Duodenal mucosa (tissue), 2 donors: ENCODE measurements around the gene PACS2.

Experiments
- H3K27ac ChIP-seq: one replicate; pipeline ENCODE4 v1.7.0; 2013; ENCODE audit warnings: low read depth, low read length
- H3K27me3 ChIP-seq, 2 donors: one replicate each; pipeline ENCODE4 v1.7.0; 2013; ENCODE audit warnings: low read length in 2 of 2, control low read depth in 1 of 2; ENCODE audit not compliant: insufficient read depth in 2 of 2, control insufficient read depth in 1 of 2
- H3K36me3 ChIP-seq, 2 donors: one replicate each; pipeline ENCODE4 v1.7.0; 2013; ENCODE audit warnings: low read length in 2 of 2, control low read depth in 1 of 2; ENCODE audit not compliant: insufficient read depth in 2 of 2, control insufficient read depth in 1 of 2
- H3K4me1 ChIP-seq, 2 donors: one replicate each; pipeline ENCODE4 v1.7.0; 2013; ENCODE audit warnings: low read length in 2 of 2, control low read depth in 1 of 2; ENCODE audit not compliant: insufficient read depth in 2 of 2, control insufficient read depth in 1 of 2
- H3K4me3 ChIP-seq, 2 donors: one replicate each; pipeline ENCODE4 v1.7.0; 2013; ENCODE audit warnings: low read length in 2 of 2, low read depth in 1 of 2
- H3K9ac ChIP-seq, 2 donors: one replicate each; pipeline ENCODE4 v1.7.0; 2013; ENCODE audit warnings: low read length in 2 of 2, low read depth in 1 of 2
- H3K9me3 ChIP-seq, 2 donors: one replicate each; pipeline ENCODE4 v1.7.0; 2013; ENCODE audit warnings: low read length in 2 of 2, control low read depth in 1 of 2; ENCODE audit not compliant: control insufficient read depth in 1 of 2

PACS2 gene

GRCh38 chr14:105415481-105416428, 101.2 kb downstream of the PACS2 start:
- H3K27ac ChIP-seq, result no peak overlapping the region
- H3K36me3 ChIP-seq, result no peaks in the 10 kb centered on the region
- H3K9ac ChIP-seq, result peak overlapping the region in 1 of 2 donors; percentile 43
- H3K4me1 ChIP-seq, result peaks cover 22 to 40% of the 10 kb centered on the region in 2 donors
- no peaks in the 10 kb centered on the region for H3K9me3 ChIP-seq
- H3K27me3 ChIP-seq, result peaks cover 5 to 10% of the 10 kb centered on the region in 2 donors
- H3K4me3 ChIP-seq, result peak overlapping the region; percentile 43

GRCh38 chr14:105416671-105417070, 102.1 kb downstream of the PACS2 start:
- Histone ChIP-seq H3K9ac (no peak overlapping the region), H3K4me1 (peaks cover 18 to 43% of the 10 kb centered on the region in 2 donors), H3K27ac (no peak overlapping the region), H3K36me3 (no peaks in the 10 kb centered on the region), H3K4me3 (no peak overlapping the region), H3K9me3 (no peaks in the 10 kb centered on the region), H3K27me3 (peaks cover 3 to 6% of the 10 kb centered on the region in 2 donors)

DNA sequence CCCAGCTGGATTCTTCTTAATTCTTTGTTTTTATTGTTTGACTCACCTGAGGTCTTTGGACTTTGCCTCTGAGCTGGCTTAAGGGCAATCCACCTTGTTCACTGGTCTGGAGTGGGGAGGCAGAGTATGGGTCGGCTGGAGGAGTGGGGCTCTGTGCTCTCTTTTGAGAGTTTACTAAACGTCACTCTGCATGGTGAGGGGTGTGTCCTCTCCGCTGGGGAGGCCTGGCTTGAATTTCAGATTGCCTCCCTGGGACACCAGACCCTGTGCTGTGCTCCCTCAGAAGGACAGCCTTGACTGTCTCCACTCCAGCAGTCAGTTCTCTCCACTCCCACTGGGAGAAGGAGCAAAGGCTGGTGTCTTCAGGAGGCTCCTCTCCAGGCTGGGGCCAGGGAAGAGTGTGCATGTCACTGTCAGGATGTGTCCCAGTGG, 103.2 kb downstream of the PACS2 start:
- H3K4me3 ChIP-seq, result no peak overlapping the region
- H3K4me1 ChIP-seq, result peaks cover 21 to 46% of the 10 kb centered on the region in 2 donors
- no peaks in the 10 kb centered on the region for H3K27me3 ChIP-seq
- H3K27ac ChIP-seq, result no peak overlapping the region
- H3K9me3 ChIP-seq, result no peaks in the 10 kb centered on the region
- no peak overlapping the region for H3K9ac ChIP-seq
- H3K36me3 ChIP-seq, result no peaks in the 10 kb centered on the region

DNA sequence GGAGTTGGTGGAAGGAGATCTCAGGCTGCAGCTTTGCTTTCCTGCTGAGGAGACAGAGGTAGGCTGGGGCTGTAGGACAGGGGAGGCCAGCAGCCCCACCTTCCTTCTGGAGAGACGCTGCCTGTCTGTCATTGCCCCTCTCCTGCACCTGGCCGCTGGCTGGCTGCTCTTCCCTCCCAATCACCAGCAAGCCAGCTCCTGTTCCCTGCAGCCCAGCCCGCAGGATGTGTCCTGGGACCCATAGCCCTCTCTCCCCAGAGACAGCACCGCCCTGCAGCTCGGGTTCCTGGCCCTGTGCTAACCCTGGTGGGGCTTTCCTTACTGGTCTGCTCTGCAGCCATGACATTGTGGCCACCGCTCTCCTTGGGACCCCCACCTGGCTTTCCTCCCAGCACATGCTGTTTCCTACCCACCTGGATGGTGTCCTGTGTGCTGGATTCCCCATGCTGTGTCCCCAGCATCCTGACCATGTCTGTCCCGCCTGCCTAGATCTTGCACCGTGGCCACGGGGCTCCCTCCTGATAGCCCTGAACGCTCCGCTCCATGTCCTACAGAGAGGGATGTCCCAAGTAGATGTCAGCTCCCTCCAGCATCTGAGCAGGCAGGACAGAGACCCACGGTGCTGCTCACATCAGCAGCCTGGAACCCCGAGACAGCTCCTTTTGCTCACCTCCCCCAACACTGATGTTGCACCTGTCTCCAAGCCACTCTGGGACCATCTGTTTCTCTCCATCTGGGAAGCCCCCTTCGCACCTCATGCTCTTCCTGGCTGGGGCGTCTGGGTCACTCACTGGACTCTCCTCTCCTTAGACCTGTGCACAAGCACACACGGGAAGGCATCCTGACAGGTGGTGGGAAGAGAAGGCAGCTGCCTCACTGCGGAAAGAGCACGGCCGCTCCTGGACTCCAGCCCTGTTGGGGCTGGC, 104.0 kb downstream of the PACS2 start:
- Histone ChIP-seq H3K36me3 (no peaks in the 10 kb centered on the region), H3K9ac (peak overlapping the region; percentile 87 to 90), H3K27me3 (no peaks in the 10 kb centered on the region), H3K4me3 (peak overlapping the region; percentile 86 to 88), H3K9me3 (no peaks in the 10 kb centered on the region), H3K4me1 (peaks cover 21 to 46% of the 10 kb centered on the region in 2 donors), H3K27ac (no peak overlapping the region)

- peak within 1 kb of the TSS; percentile 87 to 90 for H3K9ac ChIP-seq
- H3K36me3 ChIP-seq, result no peaks in the 10 kb centered on the region
- no peaks in the 10 kb centered on the region for H3K9me3 ChIP-seq
- H3K4me1 ChIP-seq, result peaks cover 21 to 44% of the 10 kb centered on the region in 2 donors
- no peak within 1 kb of the TSS for H3K27ac ChIP-seq
- peak within 1 kb of the TSS; percentile 86 to 88 for H3K4me3 ChIP-seq
- H3K27me3 ChIP-seq, result no peaks in the 10 kb centered on the region
Measured at GRCh38 chr14:105419195-105420091, 104.9 kb downstream of the PACS2 start, which contains the start of gene MTA1. Gene MTA1 (plus strand): TSS chr14:105419827. CDS start chr14:105420036, 209 bp downstream.

DNA sequence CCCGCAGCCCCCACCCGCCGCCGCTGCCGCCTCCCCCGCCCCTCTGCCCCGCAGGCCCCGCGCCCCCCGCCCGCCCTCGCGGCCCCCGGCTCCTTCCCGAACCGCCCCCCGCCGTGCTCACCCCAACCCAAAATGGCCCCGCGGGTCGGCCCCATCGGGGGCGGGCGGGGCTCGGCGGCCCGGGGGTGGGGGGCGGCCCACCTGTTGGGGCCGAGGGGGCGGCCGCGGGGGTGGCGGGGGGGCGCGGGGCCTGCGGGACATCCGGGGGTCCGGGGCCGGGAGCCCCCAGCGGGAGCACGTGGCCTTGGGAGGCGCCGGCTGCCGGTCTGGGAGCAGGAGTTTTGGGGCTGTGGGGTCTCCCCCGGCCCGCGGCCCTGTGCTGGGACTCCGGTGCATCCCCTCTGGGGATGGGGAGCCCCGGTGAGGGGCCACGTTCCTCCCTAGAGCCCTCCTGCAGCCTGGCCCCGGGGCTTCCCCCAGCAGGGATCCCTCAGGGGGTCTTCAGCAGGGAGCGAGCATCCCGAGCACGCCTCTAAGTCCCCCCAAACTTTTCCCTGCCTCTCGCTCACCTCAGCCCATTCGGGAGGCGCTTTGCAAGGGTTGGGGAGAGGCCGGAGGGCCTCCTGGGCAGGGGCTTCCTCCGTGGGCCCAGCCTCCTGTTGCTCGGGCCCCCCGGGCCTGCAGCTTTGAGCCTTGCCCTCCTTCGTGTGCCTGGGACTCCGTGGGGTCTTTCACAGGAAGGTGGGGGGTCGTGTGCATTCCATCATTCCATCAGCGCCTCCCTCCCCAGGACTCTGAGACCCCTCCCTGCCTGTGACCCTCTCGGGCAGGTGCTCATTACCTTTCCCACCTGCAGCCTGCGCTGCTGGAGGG, 105.8 kb downstream of the PACS2 start:
- Histone ChIP-seq H3K4me1 (peaks cover 21 to 40% of the 10 kb centered on the region in 2 donors), H3K9me3 (no peaks in the 10 kb centered on the region), H3K36me3 (no peaks in the 10 kb centered on the region), H3K27me3 (no peaks in the 10 kb centered on the region), H3K9ac (peak overlapping the region; percentile 74 to 79), H3K27ac (no peak overlapping the region), H3K4me3 (peak overlapping the region; percentile 78 to 86)

- H3K4me1 ChIP-seq, result peaks cover 21 to 40% of the 10 kb centered on the region in 2 donors
- H3K36me3 ChIP-seq, result no peaks in the 10 kb centered on the region
- no peaks in the 10 kb centered on the region for H3K27me3 ChIP-seq
- H3K9me3 ChIP-seq, result no peaks in the 10 kb centered on the region
- no peak overlapping the region for H3K27ac ChIP-seq
- peak overlapping the region; percentile 78 to 86 for H3K4me3 ChIP-seq
- peak overlapping the region; percentile 74 to 79 for H3K9ac ChIP-seq
Measured at GRCh38 chr14:105420974-105421674, 106.6 kb downstream of the PACS2 start.

DNA sequence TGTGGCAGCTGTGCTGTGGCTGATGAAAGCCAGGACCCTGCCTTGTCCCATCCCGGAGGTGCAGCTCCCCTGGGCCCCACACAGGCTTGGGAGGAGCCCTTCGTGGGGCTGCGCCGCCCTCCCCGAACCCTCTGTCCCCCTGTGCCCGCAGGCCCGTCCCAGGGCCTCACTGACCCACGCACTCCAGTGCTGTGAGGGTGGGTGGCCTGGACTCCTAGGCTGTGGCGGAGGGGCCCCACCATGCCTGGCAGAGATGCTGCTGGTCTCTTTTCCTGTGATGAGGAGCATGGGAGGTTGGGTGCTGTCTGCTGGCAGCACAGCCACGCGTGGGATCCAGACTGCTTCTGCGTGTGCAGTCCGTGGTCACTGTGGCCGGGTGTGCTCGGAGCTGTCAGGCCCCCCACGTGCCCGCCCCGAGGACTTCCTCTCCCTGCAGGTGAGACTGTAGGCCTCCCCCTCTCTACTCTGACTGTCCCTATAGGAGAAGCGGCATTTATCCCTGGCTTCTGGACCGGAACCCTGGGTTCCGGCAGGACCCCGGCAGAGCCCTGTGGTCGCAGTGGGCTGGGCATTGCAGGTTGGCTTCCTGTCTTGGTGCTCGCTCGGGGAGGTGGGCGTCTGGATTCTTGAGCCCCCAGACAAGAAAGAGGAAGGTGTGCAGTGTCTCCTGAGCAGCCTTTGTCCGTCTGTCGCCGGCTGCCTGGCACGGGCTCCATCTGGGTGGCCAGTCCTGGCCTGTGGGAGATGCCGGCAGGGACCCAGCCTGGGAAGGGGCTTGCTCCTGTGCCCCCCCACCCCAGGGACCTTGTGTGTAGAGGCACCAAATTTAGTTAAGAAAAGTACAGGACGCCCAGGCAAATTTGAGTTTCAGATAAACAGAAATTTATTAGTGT, 107.4 kb downstream of the PACS2 start:
- no peaks in the 10 kb centered on the region for H3K9me3 ChIP-seq
- H3K4me3 ChIP-seq, result no peak overlapping the region
- no peaks in the 10 kb centered on the region for H3K27me3 ChIP-seq
- peaks cover 21 to 40% of the 10 kb centered on the region in 2 donors for H3K4me1 ChIP-seq
- no peak overlapping the region for H3K9ac ChIP-seq
- peaks cover 0 to 5% of the 10 kb centered on the region in 2 donors for H3K36me3 ChIP-seq
- H3K27ac ChIP-seq, result no peak overlapping the region
